Neural cell (in vitro differentiated cells): ENCODE data around the gene ADGRA1. TPM values are rescaled to one million over a fixed set of nuclear protein-coding genes. Genes with fewer than 3 reads are reported as not detected.

Experiments used
- H2AFZ ChIP-seq: fragments of 200-600, 300-800 bp; sonication (generic), shearing (Covaris generic); 2 replicates; pipeline ENCODE4 v1.6.0; 2014; ENCODE audit warnings: low read depth, mild to moderate bottlenecking, antibody characterized with exemption, low read length, moderate library complexity
- H3F3A ChIP-seq: fragments of 200-600 bp; shearing (Covaris generic); 2 replicates; pipeline ENCODE4 v1.6.1; 2016; ENCODE audit warnings: mild to moderate bottlenecking, moderate library complexity, mixed read lengths, antibody characterized with exemption, low read length; ENCODE audit not compliant: insufficient read depth, poor library complexity, severe bottlenecking
- H3K27ac ChIP-seq: fragments of 200-600, 300-800 bp; sonication (generic), shearing (Covaris generic); 2 replicates; pipeline ENCODE4 v1.5.1; 2014; ENCODE audit warnings: mild to moderate bottlenecking, low read length, moderate library complexity
- H3K27me3 ChIP-seq: fragments of 300-800, 200-600 bp; sonication (generic), shearing (Covaris generic); 2 replicates; pipeline ENCODE4 v1.6.0; 2014; ENCODE audit warnings: mild to moderate bottlenecking, low read depth, low read length, moderate library complexity; ENCODE audit not compliant: insufficient read depth
- H3K36me3 ChIP-seq: fragments of 300-800, 200-600 bp; sonication (generic), shearing (Covaris generic); 2 replicates; pipeline ENCODE4 v1.5.1; 2014; ENCODE audit warnings: mild to moderate bottlenecking, antibody characterized with exemption, low read length, moderate library complexity; ENCODE audit not compliant: insufficient read depth
- H3K4me2 ChIP-seq: fragments of 300-800, 200-600 bp; sonication (generic), shearing (Covaris generic); 2 replicates; pipeline ENCODE4 v1.6.0; 2014; ENCODE audit warnings: mild to moderate bottlenecking, low read length
- H3K4me3 ChIP-seq: fragments of 300-800, 200-600 bp; sonication (generic), shearing (Covaris generic); 2 replicates; pipeline ENCODE4 v1.5.1; 2014; ENCODE audit warnings: mild to moderate bottlenecking, low read length, moderate library complexity
- H3K79me2 ChIP-seq: fragments of 200-600 bp; shearing (Covaris generic); replicated peaks from 2 replicates; pipeline ENCODE4 v1.6.0; 2014; ENCODE audit warnings: mild to moderate bottlenecking, low read length, moderate library complexity; ENCODE audit not compliant: insufficient read depth
- H3K9ac ChIP-seq: fragments of 300-800, 200-600 bp; sonication (generic), shearing (Covaris generic); 2 replicates; pipeline ENCODE4 v1.6.1; 2016; ENCODE audit warnings: mild to moderate bottlenecking, low read length, mixed read lengths
- H3K9me2 ChIP-seq: fragments of 200-600 bp; shearing (Covaris generic); 2 replicates; pipeline ENCODE4 v1.6.1; 2016; ENCODE audit warnings: mild to moderate bottlenecking, low read length, mixed read lengths; ENCODE audit not compliant: insufficient read depth
- H3K9me3 ChIP-seq: fragments of 200-600, 300-800 bp; sonication (generic), shearing (Covaris generic); 2 replicates; pipeline ENCODE4 v1.6.1; 2016; ENCODE audit warnings: mild to moderate bottlenecking, mixed run types, low read length, moderate library complexity, mixed read lengths
- H4K20me1 ChIP-seq: fragments of 200-600 bp; shearing (Covaris generic); 2 replicates; pipeline ENCODE4 v1.6.1; 2016; ENCODE audit warnings: mild to moderate bottlenecking, mixed run types; ENCODE audit not compliant: insufficient read depth
- CTCF ChIP-seq: fragments of 450-650 bp; IDR thresholded peaks from 2 replicates; pipeline ENCODE4 v1.5.1; 2014; ENCODE audit warnings: antibody characterized with exemption, mild to moderate bottlenecking, moderate library complexity; ENCODE audit not compliant: poor library complexity, severe bottlenecking
- EP300 ChIP-seq: fragments of 450-650 bp; conservative IDR thresholded peaks from 2 replicates; pipeline ENCODE4 v1.6.1; 2014; ENCODE audit warnings: antibody characterized with exemption, mild to moderate bottlenecking, moderate library complexity; ENCODE audit not compliant: poor library complexity, severe bottlenecking
- EZH2 ChIP-seq: fragments of 200-600, 300-800 bp; shearing (Covaris generic), sonication (generic); IDR thresholded peaks from 2 replicates; pipeline ENCODE4 v1.6.1; 2014; ENCODE audit warnings: antibody characterized with exemption, low read length, borderline replicate concordance, mild to moderate bottlenecking; ENCODE audit not compliant: insufficient read depth, poor library complexity, severe bottlenecking
- MXI1 ChIP-seq: fragments of 450-650 bp; conservative IDR thresholded peaks from 2 replicates; pipeline ENCODE4 v1.6.1; 2014; ENCODE audit warnings: antibody characterized with exemption, mild to moderate bottlenecking; ENCODE audit not compliant: poor library complexity, severe bottlenecking
- POLR2AphosphoS5 ChIP-seq: IDR thresholded peaks from 2 replicates; pipeline ENCODE4 v1.6.1; 2012
- RAD21 ChIP-seq: fragments of 450-650 bp; conservative IDR thresholded peaks from 2 replicates; pipeline ENCODE4 v1.6.1; 2014; ENCODE audit warnings: antibody characterized with exemption, mild to moderate bottlenecking, moderate library complexity
- REST ChIP-seq: IDR thresholded peaks from 2 replicates; pipeline ENCODE4 v1.6.1; 2012; ENCODE audit warnings: borderline replicate concordance
- SMC3 ChIP-seq: fragments of 450-650 bp; conservative IDR thresholded peaks from 2 replicates; pipeline ENCODE4 v1.6.1; 2014; ENCODE audit warnings: antibody characterized with exemption, mild to moderate bottlenecking, moderate library complexity; ENCODE audit not compliant: poor library complexity
- TAF1 ChIP-seq: IDR thresholded peaks from 2 replicates; pipeline ENCODE4 v1.6.1; 2012; ENCODE audit warnings: low read depth
- polyA plus RNA-seq: library from polyadenylated mRNA; depleted of rRNA; stranded (reverse); fragments of >200 nt; gene quantifications from 2 replicates; pipeline ENCODE4 v1.2.3, GENCODE V29; 2014

Gene ADGRA1
- polyA plus RNA-seq, 1 donor from 2014 or later = 2.2 TPM

GRCh38 chr10:133047526-133048123, 40.1 kb upstream of the ADGRA1 start:
- H3F3A ChIP-seq = no peaks in the 10 kb centered on the region
- no peaks in the 10 kb centered on the region for H3K79me2 ChIP-seq
- H3K9me3 ChIP-seq = no peaks in the 10 kb centered on the region
- no peaks in the 10 kb centered on the region for H4K20me1 ChIP-seq
- H3K4me3 ChIP-seq = no peak overlapping the region
- H3K9me2 ChIP-seq = no peaks in the 10 kb centered on the region
- H3K9ac ChIP-seq = no peak overlapping the region
- no peaks in the 10 kb centered on the region for H3K27me3 ChIP-seq
- H2AFZ ChIP-seq = no peak overlapping the region
- H3K36me3 ChIP-seq = no peaks in the 10 kb centered on the region
- TF ChIP-seq POLR2AphosphoS5 (peak; percentile 27), REST (no peak)
- no peak overlapping the region for H3K4me2 ChIP-seq
- no peak overlapping the region for H3K27ac ChIP-seq

- no peak overlapping the region for H3K4me3 ChIP-seq
- no peaks in the 10 kb centered on the region for H3K9me3 ChIP-seq
- H4K20me1 ChIP-seq = no peaks in the 10 kb centered on the region
- H3K9ac ChIP-seq = no peak overlapping the region
- no peaks in the 10 kb centered on the region for H3K36me3 ChIP-seq
- H3K79me2 ChIP-seq = no peaks in the 10 kb centered on the region
- no peak overlapping the region for H2AFZ ChIP-seq
- H3F3A ChIP-seq = no peaks in the 10 kb centered on the region
- H3K27me3 ChIP-seq = no peaks in the 10 kb centered on the region
- TF ChIP-seq TAF1 (no peak), EP300 (no peak), EZH2 (no peak), REST (no peak), SMC3 (no peak), POLR2AphosphoS5 (no peak), RAD21 (no peak), MXI1 (no peak), CTCF (no peak)
- H3K4me2 ChIP-seq = no peak overlapping the region
- H3K9me2 ChIP-seq = no peaks in the 10 kb centered on the region
- H3K27ac ChIP-seq = no peak overlapping the region
These were observed 39.5 kb upstream of the ADGRA1 start for GRCh38 chr10:133048266-133048665.
